PFSK-1 (cell line): ENCODE results near the gene LRPAP1.

Source experiments
- POLR2AphosphoS5 ChIP-seq: IDR thresholded peaks from 2 replicates; pipeline ENCODE4 v1.6.1; 2012; ENCODE audit warnings: low read depth, mild to moderate bottlenecking, control low read depth, low read length, moderate library complexity
- SIN3A ChIP-seq: IDR thresholded peaks from 2 replicates; pipeline ENCODE4 v1.6.1; 2012; ENCODE audit warnings: mild to moderate bottlenecking, low read length, moderate library complexity, borderline replicate concordance; ENCODE audit not compliant: insufficient read depth

DNA sequence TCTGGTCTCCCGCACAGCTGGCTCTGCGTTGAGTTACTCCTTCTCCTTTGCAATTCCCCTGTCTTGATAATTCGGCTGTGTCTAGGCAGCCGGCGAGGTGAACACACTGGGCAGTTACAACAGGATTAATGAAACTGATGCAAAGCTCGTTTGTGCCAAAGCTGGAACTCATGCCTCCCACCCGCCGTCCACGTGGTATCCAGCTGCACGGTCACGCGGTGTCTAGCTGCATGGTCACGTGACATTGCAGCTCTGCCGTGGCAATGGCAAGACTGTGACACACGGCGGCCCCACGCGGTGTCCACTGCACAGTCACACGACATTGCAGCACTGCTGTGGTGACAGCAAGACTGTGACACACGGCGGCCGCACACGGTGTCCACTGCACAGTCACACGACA is 31.2 kb upstream of the LRPAP1 start:
- TF ChIP-seq POLR2AphosphoS5 (no peak), SIN3A (no peak)
